ENCODE results near the gene TLCD3A.
"Not testable (repeated sequence)": the region's sequence is repeated elsewhere in the genome, so short reads cannot be mapped to it uniquely, and the experiment has no call there.

The TLCD3A gene

DNA sequence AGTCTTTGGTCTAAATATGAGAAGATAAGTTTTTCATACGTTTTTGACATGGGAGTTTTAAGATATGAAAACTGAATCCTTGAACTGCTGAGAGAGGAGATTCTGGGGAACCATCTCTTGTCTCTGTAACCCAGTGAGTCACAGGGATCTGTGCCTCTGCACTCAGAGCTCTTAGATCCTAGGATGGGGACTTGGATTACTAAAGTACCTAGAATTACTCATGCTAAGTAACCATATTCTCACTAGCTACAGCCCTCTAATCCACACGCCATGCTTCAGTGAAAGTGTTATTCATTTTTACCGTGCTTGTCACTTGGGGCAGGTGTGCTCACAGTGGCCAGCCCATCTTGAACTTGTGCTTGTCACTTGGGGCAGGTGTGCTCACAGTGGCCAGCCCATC is 51.7 kb downstream of the TLCD3A start:
- no peak overlapping the region for H3K27ac ChIP-seq
- TF ChIP-seq ZFX (IDR thresholded peaks at IDR 0.05; ENCODE audit: borderline replicate concordance) (no peak), CTCF (IDR thresholded peaks at IDR 0.05) (no peak)

GRCh38 chr17:785901-786300 is 53.5 kb downstream of the TLCD3A start:
- not testable (repeated sequence) for H3K27ac ChIP-seq

DNA sequence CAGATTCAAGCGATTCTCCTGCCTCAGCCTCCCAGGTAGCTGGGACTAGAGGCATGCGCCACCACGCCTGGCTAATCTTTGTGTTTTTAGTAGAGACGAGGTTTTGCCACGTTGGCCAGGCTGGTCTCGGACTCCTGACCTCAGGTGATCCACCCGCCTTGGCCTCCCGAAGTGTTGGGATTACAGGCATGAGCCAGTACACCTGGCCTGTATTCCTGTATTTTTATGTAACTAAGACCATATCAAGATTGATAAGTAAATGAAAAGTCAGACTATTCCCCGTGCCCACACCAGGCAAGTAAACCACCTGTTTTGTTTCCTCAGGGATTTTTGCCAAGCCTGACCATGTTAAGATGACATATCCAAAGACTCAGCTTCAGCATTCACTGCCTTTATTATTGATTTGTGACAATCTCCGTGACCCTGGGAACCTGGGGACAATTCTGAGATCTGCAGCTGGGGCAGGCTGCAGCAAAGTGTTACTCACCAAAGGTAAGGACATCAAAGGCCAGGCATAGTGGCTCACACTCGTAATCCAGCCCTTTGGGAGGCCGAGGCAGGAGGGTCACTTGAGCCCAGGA is 55.3 kb downstream of the TLCD3A start:
- TF ChIP-seq ZFX (IDR thresholded peaks at IDR 0.05; ENCODE audit: borderline replicate concordance): no peak
- no peak for TF ChIP-seq CTCF (IDR thresholded peaks at IDR 0.05)

GRCh38 chr17:788551-788950 is 56.2 kb downstream of the TLCD3A start:
- H3K27ac ChIP-seq: no peak overlapping the region
- no peak for TF ChIP-seq CTCF (IDR thresholded peaks at IDR 0.05)
- no peak for TF ChIP-seq ZFX (IDR thresholded peaks at IDR 0.05; ENCODE audit: borderline replicate concordance)

More for the DNA sequence above, 55.3 kb downstream of the TLCD3A start:
- H3K27ac ChIP-seq: no peak overlapping the region

- no peak overlapping the region for H3K27ac ChIP-seq
- TF ChIP-seq CTCF (IDR thresholded peaks at IDR 0.05): no peak
- TF ChIP-seq ZFX (IDR thresholded peaks at IDR 0.05; ENCODE audit: borderline replicate concordance): no peak
These were observed 56.9 kb downstream of the TLCD3A start for GRCh38 chr17:789160-789840.

GRCh38 chr17:789931-790873 is 57.8 kb downstream of the TLCD3A start:
- not testable (repeated sequence) for H3K27ac ChIP-seq

- not testable (repeated sequence) for H3K27ac ChIP-seq
These were observed 58.5 kb downstream of the TLCD3A start for GRCh38 chr17:790874-791247.

DNA sequence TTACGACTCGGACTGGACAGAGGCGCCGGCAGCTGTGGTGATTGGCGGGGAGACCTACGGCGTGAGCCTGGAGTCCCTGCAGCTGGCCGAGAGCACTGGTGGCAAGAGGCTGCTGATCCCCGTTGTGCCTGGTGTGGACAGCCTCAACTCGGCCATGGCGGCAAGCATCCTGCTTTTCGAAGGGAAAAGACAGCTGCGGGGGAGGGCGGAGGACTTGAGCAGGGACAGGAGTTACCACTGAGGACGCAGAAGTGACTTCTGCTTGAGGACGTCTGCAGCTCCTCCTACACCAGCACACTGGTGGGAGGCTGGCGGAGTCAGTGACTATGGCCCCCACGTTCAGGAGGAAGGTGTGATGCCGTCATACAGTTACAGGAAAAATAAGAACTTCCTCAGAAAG is 59.4 kb downstream of the TLCD3A start:
- no peak overlapping the region for H3K27ac ChIP-seq
- TF ChIP-seq ZFX (IDR thresholded peaks at IDR 0.05; ENCODE audit: borderline replicate concordance) (no peak), CTCF (IDR thresholded peaks at IDR 0.05) (no peak)
